ENCODE data around the gene CRYBG1.
"Not testable (repeated sequence)": the region's sequence is repeated elsewhere in the genome, so short reads cannot be mapped to it uniquely, and the experiment has no call there.

CRYBG1 gene

DNA sequence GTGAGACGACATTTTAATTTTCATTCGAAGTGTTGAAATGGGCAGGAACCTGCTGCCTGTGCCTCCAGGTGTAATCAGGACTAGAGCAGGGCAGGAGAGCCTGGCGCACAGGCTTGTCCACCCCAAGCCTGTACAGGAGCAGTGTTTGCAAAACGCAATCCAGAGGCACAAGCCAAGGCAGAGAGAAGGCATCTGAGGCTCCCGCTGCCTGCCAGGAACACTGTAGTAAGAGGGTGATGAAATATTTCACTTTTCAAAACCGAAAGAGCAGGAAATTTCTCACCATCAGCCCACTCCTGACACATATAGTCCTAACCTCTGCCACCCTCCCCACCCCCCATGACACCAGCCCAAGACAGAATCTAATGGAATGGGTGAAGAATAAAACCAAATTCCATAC is 136.3 kb downstream of the CRYBG1 start:
- DNase-seq (ENCODE audit: low read depth in 2 of 2, low spot score in 1 of 2), result no peak

DNA sequence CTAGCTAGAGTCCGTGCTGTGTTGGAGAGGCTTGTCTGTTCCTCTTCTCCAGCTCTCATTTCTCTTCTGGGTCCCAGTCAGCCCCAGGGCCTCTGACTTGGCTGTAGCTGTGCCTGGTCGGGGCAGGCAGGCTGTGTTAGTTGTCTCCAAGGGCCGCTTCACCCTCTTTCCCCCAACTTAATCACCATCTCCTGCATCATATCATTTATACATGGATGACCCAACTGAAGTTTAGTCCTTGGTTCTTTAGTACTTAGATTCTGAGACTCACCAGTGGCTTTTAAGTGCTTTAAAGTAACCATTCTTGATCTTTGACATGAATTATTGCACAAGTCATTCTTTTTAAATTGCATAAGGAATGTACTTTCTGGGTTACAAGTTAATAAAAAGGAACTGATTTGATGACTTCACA is 141.4 kb downstream of the CRYBG1 start:
- no peak for DNase-seq (ENCODE audit: low read depth in 2 of 2, low spot score in 1 of 2)

DNA sequence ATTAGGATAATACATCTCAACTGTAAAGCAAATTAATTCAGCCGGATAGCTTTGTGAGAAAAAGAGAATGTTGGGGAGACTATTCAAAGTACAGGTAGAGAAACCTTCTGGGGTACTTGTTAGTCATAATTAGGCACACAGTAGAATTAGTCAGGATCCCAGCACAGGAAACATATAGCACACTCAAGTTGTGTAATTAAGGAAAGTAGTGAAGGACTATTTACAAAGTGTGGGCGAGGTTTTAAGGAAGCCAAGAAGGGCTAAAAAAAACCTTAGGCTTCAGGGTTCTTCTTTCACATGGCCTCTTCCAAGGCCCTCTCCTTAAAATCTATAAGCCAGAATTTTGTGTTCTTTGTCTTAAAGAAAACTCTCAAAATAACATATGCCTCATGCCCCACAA is 142.0 kb downstream of the CRYBG1 start:
- DNase-seq (ENCODE audit: low read depth in 2 of 2, low spot score in 1 of 2), result no peak

DNA sequence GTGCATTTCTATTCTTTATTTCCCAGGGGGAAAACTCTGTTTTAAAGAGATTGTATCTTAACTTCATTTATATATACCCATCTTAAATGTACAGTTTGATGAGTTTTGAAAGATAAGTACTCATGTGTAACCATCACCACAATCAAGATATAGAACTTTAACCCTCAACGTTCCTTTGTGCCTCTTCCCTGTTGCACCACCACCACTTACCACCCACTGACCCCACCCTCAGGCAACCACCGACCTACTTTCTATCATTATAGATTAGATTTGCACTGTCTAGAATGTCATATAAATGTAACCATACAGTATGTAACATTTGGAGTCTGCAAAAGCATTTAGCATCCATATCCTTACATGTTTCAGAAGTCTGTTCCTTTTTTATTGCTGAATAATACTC is 147.8 kb downstream of the CRYBG1 start:
- DNase-seq (ENCODE audit: low read depth in 2 of 2, low spot score in 1 of 2), result no peak

DNA sequence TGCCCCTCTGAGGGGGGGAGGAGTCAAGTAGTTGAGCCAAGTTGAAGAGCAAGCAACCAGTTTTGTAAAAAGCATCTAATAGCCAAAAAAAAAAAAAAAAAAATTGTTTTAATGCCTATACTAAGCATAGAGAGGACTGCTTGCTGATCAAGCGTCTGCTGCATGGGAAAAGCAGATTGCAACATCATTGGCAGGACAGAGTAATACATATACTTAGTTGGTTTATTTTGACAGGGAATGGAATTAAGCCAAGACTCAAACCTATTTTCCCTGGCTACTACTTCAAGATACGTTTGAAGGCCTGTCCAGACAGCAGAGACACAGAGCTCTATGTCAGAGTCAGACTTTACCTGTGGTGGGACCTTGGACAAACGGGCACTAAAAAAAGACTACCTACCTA is 148.3 kb downstream of the CRYBG1 start:
- no peak for DNase-seq (ENCODE audit: low read depth in 2 of 2, low spot score in 1 of 2)

DNA sequence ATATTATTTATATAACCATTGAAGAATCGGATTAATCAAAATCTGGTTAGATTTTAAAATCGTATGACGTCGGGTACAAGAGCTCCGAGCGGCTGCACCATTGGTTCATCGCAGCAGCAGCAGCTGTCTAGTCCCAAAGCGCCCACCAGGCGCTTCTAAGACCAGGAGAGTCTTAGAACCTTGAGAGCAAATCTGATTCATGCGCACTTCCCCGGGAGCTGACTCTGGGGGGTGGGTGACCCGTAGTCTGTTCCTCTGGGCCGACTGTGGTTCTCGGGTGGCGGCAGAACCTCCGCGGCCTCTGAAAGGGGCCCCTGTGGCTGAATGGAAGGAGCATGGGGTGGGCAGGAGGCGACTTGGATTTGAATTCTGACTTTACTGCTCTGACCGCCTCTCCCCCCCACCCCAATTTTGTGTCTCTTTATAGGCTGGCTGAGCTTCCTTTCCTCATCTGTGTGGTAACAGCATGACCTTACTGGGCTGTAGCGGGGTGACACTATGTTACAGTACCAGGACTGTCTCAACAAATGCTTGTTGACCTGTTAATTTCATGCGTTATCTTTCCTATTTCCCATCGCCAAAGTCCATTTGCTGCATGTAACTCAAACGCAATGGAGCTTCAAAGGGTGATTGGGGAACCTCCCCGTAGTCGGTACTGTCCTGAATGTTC is 149.0 kb downstream of the CRYBG1 start:
- no peak for DNase-seq (ENCODE audit: low read depth in 2 of 2, low spot score in 1 of 2)

DNA sequence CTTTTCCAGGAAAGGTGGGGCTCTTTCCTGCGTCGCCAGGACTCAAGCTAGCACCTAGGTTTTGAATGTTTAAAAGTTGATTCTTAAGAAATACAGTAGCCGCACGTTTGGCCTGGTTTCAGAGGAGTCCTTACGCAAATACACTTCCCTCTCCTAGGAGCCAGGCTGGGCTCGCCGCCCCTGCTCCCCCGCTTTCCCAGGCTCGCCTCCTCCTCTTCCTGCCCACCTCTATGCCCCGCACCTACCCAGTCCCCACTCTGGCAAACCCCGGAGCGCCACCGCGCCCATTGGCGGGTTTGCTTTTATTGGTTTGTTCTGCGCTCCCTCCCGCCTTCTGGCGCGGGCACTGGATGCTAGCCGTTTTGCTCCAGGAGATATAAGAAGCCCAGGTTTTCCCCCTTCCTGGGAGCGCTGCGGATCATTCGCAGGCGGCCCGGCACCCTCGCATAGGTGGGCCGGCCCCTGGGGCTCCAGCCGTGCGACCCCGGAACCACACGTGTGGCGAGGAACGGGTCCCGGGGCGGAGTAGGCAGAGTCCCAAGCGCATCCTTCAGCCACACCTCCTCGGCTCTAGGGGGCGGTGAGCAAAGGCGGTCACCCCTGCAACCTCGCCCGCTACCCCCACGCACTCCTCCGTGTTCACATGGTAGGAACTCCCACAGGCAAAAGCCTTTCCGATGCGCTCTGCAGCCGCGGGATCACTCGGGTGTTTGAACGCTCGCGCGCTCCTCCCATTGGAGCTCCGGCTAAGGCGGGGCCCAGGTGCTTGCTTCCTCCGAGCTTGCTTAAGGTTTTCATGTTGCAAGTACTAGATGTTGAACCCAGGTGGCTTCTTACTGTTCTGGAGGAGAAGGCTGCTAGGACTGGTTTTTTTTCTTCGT is 149.8 kb downstream of the CRYBG1 start:
- DNase-seq (ENCODE audit: low read depth in 2 of 2, low spot score in 1 of 2), result peak; percentile 46 to 53

DNA sequence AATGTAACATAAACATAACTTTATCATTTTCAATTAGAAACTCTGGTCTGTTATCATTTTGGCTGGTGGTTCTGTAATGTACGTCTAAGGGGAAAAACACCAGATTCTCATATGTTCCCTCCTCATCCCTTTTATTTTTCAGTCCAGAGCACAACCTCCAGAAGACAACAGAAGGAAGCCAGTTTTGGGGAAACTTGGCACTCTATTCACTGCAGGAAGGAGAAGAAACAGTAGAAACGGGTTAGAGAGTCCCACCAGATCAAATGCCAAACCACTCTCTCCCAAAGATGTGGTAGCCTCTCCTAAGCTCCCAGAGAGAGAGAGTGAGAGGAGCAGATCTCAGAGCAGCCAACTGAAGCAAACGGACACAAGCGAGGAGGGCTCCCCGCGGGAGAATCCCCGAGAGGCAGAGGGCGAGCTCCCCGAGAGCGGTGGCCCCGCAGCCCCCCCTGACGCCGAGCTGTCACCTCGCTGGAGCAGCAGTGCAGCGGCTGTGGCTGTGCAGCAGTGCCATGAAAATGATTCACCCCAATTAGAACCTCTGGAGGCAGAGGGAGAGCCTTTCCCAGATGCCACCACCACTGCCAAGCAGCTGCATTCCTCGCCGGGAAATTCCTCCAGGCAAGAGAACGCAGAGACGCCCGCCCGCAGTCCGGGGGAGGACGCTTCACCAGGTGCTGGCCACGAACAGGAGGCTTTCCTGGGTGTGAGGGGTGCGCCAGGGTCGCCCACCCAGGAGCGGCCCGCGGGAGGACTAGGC is 151.0 kb downstream of the CRYBG1 start:
- no peak for DNase-seq (ENCODE audit: low read depth in 2 of 2, low spot score in 1 of 2)

DNA sequence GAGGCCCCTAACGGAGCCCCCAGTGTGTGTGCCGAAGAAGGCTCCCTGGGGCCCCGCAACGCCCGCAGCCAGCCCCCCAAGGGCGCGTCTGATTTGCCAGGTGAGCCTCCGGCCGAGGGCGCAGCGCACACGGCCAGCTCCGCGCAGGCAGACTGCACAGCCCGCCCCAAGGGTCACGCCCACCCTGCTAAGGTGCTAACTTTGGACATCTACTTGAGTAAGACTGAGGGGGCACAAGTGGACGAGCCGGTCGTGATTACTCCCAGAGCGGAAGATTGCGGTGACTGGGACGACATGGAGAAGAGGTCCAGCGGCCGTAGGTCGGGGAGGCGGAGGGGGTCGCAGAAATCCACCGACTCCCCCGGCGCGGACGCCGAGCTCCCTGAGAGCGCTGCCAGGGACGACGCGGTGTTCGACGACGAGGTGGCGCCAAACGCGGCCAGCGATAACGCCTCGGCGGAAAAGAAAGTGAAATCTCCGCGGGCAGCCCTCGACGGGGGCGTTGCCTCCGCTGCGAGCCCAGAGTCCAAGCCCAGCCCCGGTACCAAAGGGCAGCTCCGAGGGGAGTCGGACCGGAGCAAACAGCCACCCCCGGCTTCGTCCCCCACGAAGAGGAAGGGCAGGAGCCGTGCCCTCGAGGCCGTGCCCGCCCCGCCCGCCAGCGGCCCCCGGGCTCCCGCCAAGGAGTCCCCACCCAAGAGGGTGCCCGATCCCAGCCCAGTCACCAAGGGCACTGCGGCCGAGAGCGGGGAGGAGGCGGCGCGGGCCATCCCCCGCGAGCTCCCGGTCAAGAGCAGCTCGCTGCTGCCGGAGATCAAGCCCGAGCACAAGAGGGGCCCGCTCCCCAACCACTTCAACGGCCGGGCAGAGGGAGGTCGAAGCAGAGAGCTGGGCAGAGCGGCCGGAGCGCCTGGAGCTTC is 151.8 kb downstream of the CRYBG1 start:
- DNase-seq (ENCODE audit: low read depth in 2 of 2, low spot score in 1 of 2), result peak; percentile 48 to 60

DNA sequence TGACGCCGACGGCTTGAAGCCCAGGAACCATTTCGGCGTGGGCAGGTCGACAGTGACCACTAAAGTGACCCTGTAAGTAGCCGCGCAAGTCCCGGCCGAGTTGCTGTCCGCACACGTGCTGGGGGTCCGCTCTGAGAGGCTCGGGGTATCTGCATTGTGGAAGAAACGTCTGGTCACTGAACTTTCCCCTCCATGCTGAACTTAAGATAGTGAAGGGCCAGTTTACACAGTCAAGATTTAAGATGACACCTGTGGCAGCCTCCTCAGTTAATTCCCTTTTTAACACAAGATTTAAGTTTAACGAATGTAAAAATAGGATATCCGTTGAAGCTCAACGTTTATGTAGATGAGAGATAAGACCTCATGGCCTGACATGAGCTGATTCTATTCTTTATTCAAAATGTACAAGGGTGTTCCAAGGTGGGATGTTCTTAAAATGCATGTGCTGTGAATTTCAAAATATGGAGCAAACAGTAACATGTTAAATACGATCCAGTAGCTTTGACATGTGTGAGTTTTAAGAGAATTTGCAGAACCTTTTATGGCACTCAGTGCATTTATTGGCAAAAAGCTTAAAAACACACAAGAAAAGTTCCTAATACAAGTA is 152.6 kb downstream of the CRYBG1 start:
- DNase-seq (ENCODE audit: low read depth in 2 of 2, low spot score in 1 of 2), result no peak

DNA sequence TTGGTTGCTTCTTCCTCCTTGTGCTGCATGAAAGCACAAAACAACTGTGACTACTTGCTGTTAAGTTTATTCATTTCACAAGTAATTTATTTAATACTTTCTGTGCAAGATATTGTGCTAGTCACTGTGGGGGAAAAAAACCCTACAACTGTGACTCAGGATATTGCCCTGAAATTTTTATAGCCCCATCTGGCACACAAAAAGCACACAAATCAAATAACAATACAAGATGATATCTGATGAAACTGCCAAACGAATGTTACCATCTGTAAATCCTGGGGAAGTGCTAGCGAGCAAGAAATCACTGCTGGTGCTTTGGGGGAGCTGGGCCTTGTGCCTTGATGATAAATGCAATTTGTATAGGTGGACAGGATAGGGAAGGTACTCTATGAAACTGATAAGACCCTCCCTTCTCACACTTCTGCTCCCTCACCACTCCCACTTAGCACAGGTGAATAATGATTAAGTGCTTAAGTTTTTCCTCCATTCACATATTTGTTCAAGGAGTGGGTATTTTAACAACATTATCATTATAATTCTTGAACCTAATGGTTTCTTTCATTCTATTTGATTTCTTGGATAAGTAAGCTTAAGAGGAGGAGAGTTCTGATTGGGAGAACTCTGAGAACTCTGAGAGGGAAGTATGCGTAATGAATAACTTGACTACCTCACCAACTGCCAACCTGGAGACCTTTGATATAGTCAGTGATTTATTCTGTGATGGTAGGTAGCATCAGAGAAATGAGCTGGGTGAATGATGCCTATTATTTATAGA is 153.5 kb downstream of the CRYBG1 start:
- DNase-seq (ENCODE audit: low read depth in 2 of 2, low spot score in 1 of 2), result no peak

DNA sequence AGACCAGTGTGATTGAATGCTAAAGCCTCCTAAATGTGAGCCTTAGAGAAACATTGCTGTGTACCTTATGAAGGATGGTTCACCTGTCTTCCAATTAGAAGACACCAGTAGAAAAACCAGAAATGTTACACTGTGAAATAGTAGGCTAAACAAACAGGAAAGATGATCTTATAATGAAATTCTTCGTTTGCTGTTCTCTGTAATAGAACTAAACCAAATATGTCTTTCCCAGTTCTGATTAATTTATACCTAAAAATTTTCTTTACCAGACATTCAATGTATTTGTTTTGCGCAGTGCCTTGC is 154.0 kb downstream of the CRYBG1 start:
- no peak for DNase-seq (ENCODE audit: low read depth in 2 of 2, low spot score in 1 of 2)

DNA sequence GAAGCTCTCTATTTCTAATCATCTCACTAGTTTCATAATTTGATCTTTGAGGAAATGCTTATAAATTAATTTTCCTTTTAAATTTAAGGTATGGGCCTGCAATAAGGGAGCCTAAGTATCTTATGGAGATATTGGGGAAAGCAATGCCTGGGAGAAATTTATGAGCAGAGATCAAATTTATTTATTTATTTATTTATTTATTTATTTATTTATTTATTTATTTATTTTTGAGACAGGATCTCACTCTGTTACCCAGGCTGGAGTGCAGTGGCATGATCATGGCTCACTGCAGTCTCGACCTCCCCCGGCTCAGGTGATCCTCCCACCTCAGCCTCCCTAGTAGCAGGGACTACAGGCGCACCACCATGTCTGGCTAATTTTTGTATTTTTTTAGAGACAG is 155.1 kb downstream of the CRYBG1 start:
- DNase-seq (ENCODE audit: low read depth in 2 of 2, low spot score in 1 of 2), result not testable (repeated sequence)

DNA sequence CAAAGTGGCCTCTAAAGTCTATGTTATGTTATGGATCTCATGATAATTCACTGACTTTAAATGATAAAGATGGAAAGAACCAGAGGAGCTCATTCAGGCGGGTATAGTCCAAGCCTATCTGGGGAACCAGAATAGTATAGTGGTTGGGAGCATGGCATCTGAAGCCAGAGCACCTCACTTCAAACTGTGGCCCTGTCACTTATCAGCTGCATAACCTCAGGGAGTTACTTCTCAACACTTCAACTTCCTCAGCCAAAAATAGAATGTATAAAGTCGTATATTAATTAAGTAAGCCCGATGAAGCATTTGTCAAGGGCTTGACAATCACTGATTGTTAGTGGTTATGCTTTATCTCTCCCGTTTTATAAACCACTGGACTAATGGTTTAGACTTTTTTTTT is 156.1 kb downstream of the CRYBG1 start:
- DNase-seq (ENCODE audit: low read depth in 2 of 2, low spot score in 1 of 2), result no peak

DNA sequence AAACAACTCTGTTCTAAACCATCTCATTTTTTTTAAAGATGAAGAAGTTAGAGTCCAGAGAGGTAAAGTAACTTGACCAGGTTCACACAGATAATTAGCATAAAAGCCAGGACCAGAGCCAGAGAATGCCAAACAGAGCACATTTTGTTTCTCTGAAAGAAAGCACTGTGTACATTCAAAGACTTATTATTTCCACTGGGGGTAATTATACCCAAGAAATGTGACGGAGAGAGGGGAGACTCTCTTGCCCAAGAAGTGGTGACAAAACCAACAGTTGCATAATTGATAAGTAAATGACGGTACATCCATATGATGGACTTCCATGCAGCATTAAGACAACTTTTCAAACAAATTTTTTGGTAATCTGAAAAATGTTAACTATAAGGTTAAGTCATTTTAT is 157.2 kb downstream of the CRYBG1 start:
- no peak for DNase-seq (ENCODE audit: low read depth in 2 of 2, low spot score in 1 of 2)

DNA sequence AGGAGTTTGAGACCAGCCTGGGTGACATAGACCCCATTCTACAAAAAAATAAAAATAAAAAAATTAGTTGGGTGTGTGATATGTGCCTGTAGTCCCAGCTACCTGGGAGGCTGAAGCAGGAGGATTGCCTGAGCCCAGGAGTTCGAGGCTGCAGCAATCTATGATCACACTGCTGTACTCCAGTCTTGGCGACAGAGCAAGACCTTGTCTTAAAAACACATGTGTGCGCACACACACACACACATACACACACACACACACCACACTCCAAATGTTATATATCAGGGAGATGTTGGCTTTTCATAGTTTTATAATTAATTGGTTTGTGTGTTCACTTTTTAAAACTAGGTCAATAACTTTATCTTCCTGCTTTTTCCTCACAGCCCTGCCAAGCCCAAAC is 158.2 kb downstream of the CRYBG1 start:
- no peak for DNase-seq (ENCODE audit: low read depth in 2 of 2, low spot score in 1 of 2)

DNA sequence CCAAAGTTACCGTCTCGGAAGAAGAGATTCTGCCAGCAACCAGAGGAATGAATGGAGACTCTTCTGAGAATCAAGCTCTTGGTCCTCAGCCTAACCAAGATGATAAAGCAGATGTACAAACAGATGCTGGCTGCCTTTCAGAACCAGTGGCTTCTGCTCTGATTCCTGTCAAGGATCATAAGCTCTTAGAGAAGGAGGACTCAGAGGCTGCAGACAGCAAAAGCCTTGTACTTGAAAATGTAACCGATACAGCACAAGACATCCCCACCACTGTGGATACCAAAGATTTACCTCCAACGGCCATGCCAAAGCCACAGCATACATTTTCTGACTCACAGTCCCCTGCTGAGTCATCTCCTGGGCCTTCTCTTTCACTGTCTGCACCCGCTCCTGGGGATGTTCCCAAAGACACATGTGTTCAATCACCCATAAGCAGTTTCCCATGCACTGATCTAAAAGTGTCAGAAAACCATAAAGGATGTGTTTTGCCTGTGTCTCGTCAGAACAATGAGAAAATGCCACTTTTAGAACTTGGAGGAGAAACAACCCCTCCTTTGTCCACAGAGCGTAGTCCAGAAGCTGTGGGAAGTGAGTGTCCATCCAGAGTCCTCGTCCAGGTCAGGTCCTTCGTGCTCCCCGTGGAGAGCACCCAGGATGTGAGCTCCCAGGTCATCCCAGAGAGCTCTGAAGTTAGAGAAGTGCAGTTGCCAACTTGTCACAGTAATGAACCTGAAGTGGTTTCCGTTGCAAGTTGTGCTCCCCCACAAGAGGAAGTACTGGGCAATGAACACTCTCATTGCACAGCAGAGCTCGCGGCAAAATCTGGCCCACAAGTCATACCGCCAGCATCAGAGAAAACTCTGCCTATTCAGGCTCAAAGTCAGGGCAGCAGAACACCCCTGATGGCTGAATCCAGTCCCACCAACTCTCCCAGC is 159.2 kb downstream of the CRYBG1 start:
- DNase-seq (ENCODE audit: low read depth in 2 of 2, low spot score in 1 of 2), result peak; percentile 62 to 64

DNA sequence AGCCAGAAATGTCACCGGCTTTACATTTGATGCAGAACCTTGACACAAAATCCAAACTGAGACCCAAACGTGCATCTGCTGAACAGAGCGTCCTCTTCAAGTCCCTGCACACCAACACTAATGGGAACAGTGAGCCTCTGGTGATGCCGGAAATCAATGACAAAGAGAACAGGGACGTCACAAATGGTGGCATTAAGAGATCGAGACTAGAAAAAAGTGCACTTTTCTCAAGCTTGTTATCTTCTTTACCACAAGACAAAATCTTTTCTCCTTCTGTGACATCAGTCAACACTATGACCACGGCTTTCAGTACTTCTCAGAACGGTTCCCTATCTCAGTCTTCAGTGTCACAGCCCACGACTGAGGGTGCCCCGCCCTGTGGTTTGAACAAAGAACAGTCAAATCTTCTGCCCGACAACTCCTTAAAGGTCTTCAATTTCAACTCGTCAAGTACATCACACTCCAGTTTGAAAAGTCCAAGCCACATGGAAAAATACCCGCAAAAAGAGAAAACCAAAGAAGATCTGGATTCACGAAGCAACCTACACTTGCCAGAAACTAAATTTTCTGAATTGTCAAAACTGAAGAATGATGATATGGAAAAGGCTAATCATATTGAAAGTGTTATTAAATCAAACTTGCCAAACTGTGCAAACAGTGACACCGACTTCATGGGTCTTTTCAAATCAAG is 160.3 kb downstream of the CRYBG1 start:
- peak; percentile 50 to 69 for DNase-seq (ENCODE audit: low read depth in 2 of 2, low spot score in 1 of 2)

All from stimulated activated CD8-positive, alpha-beta memory T cell treated with anti-CD3 and anti-CD28 coated beads, Interleukin-4, amount 100 ng/mL, for 4 hours (primary cell).